OCI-LY1 (cell line): ENCODE measurements around the gene ITGB3.

Experiments
- H2AFZ ChIP-seq: fragments of 200-600 bp; sonication (generic), shearing (Covaris generic); 2 replicates; pipeline ENCODE4 v1.6.0; 2014; ENCODE audit warnings: antibody characterized with exemption, mild to moderate bottlenecking, low read length
- H3F3A ChIP-seq: fragments of 200-600 bp; sonication (generic), shearing (Covaris generic); 2 replicates; pipeline ENCODE4 v1.6.0; 2014; ENCODE audit warnings: mild to moderate bottlenecking, antibody characterized with exemption, low read length, moderate library complexity; ENCODE audit not compliant: insufficient read depth
- H3K27ac ChIP-seq: fragments of 200-600 bp; sonication (generic); 2 replicates; pipeline ENCODE4 v1.5.1; 2014; ENCODE audit warnings: low read length, mixed run types, mild to moderate bottlenecking, low read depth; ENCODE audit not compliant: poor library complexity, severe bottlenecking
- H3K27me3 ChIP-seq: fragments of 200-600 bp; sonication (generic); 2 replicates; pipeline ENCODE4 v1.6.0; 2014; ENCODE audit warnings: antibody characterized with exemption, mild to moderate bottlenecking, low read length, moderate library complexity; ENCODE audit not compliant: insufficient read depth
- H3K36me3 ChIP-seq: fragments of 200-600 bp; sonication (generic); 2 replicates; pipeline ENCODE4 v1.6.1; 2014; ENCODE audit warnings: mild to moderate bottlenecking, antibody characterized with exemption, low read length, moderate library complexity, mixed read lengths; ENCODE audit not compliant: insufficient read depth
- H3K4me1 ChIP-seq: fragments of 200-600 bp; sonication (generic); 2 replicates; pipeline ENCODE4 v1.5.1; 2014; ENCODE audit warnings: mild to moderate bottlenecking, low read length, moderate library complexity; ENCODE audit not compliant: insufficient read depth, severe bottlenecking
- H3K4me2 ChIP-seq: fragments of 200-600 bp; sonication (generic), shearing (Covaris generic); 2 replicates; pipeline ENCODE4 v1.6.1; 2014; ENCODE audit warnings: low read length
- H3K4me3 ChIP-seq: fragments of 200-600 bp; sonication (generic); 2 replicates; pipeline ENCODE4 v1.5.1; 2014; ENCODE audit warnings: low read length, low read depth, mild to moderate bottlenecking, mixed read lengths; ENCODE audit not compliant: poor library complexity, severe bottlenecking
- H3K79me2 ChIP-seq: fragments of 200-600 bp; shearing (Covaris generic); 2 replicates; pipeline ENCODE4 v1.6.1; 2016; ENCODE audit warnings: mixed run types, low read length, mixed read lengths; ENCODE audit not compliant: insufficient read depth
- H3K9ac ChIP-seq: fragments of 200-600 bp; sonication (generic), shearing (Covaris generic); 2 replicates; pipeline ENCODE4 v1.6.1; 2014; ENCODE audit warnings: mild to moderate bottlenecking, low read length, mixed read lengths
- H3K9me2 ChIP-seq: fragments of 200-600 bp; sonication (generic), shearing (Covaris generic); 2 replicates; pipeline ENCODE4 v1.6.1; 2014; ENCODE audit warnings: low read depth, mild to moderate bottlenecking, low read length, mixed read lengths
- H3K9me3 ChIP-seq: fragments of 200-600 bp; shearing (Covaris generic); 2 replicates; pipeline ENCODE4 v1.6.1; 2014; ENCODE audit warnings: low read length, mixed read lengths
- H4K20me1 ChIP-seq: fragments of 200-600 bp; sonication (generic), shearing (Covaris generic); 2 replicates; pipeline ENCODE4 v1.6.0; 2016; ENCODE audit warnings: mild to moderate bottlenecking, low read length; ENCODE audit not compliant: insufficient read depth
- CTCF ChIP-seq: fragments of 200-600 bp; sonication (generic), shearing (Covaris generic); IDR thresholded peaks from 2 replicates; pipeline ENCODE4 v1.5.1; 2017; ENCODE audit warnings: mild to moderate bottlenecking, antibody characterized with exemption, low read length, moderate library complexity, mixed read lengths
- EZH2 ChIP-seq: fragments of 200-600 bp; sonication (generic), shearing (Covaris generic); IDR thresholded peaks from 2 replicates; pipeline ENCODE4 v1.8.0; 2017; ENCODE audit warnings: borderline replicate concordance, mixed run types, mild to moderate bottlenecking, antibody characterized with exemption, low read length, moderate library complexity, mixed read lengths

ITGB3 gene

DNA sequence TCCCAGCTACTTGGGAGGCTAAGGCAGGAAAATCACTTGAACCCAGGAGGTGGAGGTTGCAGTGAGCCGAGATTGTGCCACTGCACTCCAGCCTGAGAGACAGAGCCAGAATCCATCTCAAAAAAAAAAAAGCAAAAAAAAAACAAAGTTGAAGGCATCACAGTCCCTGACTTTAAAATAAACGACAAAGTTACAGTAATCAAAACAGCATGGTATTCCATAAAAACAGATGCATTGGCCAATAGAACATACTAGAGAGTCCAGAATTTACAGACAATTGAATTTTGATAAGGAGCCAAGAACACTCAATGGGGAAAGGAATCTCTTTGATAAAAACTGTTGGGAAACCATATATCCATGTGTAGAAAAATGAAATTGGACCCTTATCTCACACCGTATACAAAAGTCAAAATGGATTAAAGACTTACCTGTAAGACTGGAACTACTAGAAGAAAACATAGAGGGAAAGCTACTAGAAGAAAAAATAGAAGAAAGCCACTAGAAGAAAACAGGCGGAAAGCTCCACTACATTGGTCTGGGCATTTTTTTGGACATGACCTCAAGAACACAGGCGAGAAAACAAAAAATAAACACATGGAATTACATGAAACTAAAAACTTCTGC, 67.4 kb downstream of the ITGB3 start:
- no peak overlapping the region for H3K27ac ChIP-seq
- no peak overlapping the region for H3K9ac ChIP-seq
- 0 out of 2 replicates have a peak, but pooled peaks cover 6% of the 10 kb centered on the region for H3F3A ChIP-seq
- H3K4me2 ChIP-seq = no peak overlapping the region
- H3K4me3 ChIP-seq = no peak overlapping the region
- no peaks in the 10 kb centered on the region for H3K9me2 ChIP-seq
- no peaks in the 10 kb centered on the region for H4K20me1 ChIP-seq
- no peak for TF ChIP-seq CTCF
- TF ChIP-seq EZH2 = no peak
- peaks cover 21% of the 10 kb centered on the region for H3K4me1 ChIP-seq
- H3K27me3 ChIP-seq = no peaks in the 10 kb centered on the region
- no peaks in the 10 kb centered on the region; the same call in 1 of the 2 replicates for H3K36me3 ChIP-seq
- no peaks in the 10 kb centered on the region for H3K79me2 ChIP-seq
- H2AFZ ChIP-seq = no peak overlapping the region
- 0 out of 2 replicates have a peak, but pooled peaks cover 6% of the 10 kb centered on the region for H3K9me3 ChIP-seq

GRCh38 chr17:47323382-47324223, 70.0 kb downstream of the ITGB3 start, which contains the start of gene EFCAB13:
Gene EFCAB13 (plus strand): TSS chr17:47323955. CDS start chr17:47328354, 4,399 bp downstream.
- H3K4me3 ChIP-seq = peak within 1 kb of the TSS; percentile 79
- TF ChIP-seq EZH2 (no peak), CTCF (peak; percentile 42)
- H2AFZ ChIP-seq = peak within 1 kb of the TSS; percentile 93; the same call in 1 of the 2 replicates
- peaks cover 21% of the 10 kb centered on the region for H3K4me1 ChIP-seq
- peak within 1 kb of the TSS; percentile 89 for H3K9ac ChIP-seq
- H3K9me3 ChIP-seq = 0 out of 2 replicates have a peak, but pooled peaks cover 6% of the 10 kb centered on the region
- H4K20me1 ChIP-seq = no peaks in the 10 kb centered on the region
- H3K27ac ChIP-seq = peak within 1 kb of the TSS; percentile 95
- H3K9me2 ChIP-seq = no peaks in the 10 kb centered on the region
- H3K4me2 ChIP-seq = peak within 1 kb of the TSS; percentile 97
- H3K79me2 ChIP-seq = no peaks in the 10 kb centered on the region
- 0 out of 2 replicates have a peak, but pooled peaks cover 6% of the 10 kb centered on the region for H3F3A ChIP-seq
- H3K27me3 ChIP-seq = no peaks in the 10 kb centered on the region
- no peaks in the 10 kb centered on the region; the same call in 1 of the 2 replicates for H3K36me3 ChIP-seq

- peak overlapping the region; percentile 89 for H3K9ac ChIP-seq
- H2AFZ ChIP-seq = peak overlapping the region; percentile 60; the same call in 1 of the 2 replicates
- H3K79me2 ChIP-seq = no peaks in the 10 kb centered on the region
- H3K4me1 ChIP-seq = peaks cover 21% of the 10 kb centered on the region
- peak overlapping the region; percentile 97 for H3K4me2 ChIP-seq
- H3K36me3 ChIP-seq = no peaks in the 10 kb centered on the region; the same call in 1 of the 2 replicates
- H3F3A ChIP-seq = 0 out of 2 replicates have a peak, but pooled peaks cover 6% of the 10 kb centered on the region
- peak overlapping the region; percentile 79 for H3K4me3 ChIP-seq
- peak overlapping the region; percentile 95 for H3K27ac ChIP-seq
- no peaks in the 10 kb centered on the region for H4K20me1 ChIP-seq
- no peaks in the 10 kb centered on the region for H3K27me3 ChIP-seq
- TF ChIP-seq CTCF = no peak
- no peaks in the 10 kb centered on the region for H3K9me2 ChIP-seq
- H3K9me3 ChIP-seq = 0 out of 2 replicates have a peak, but pooled peaks cover 6% of the 10 kb centered on the region
Measured at GRCh38 chr17:47324224-47325020, 70.8 kb downstream of the ITGB3 start.
